GM19468 (cell line): ENCODE data around the gene PRR33.

Experiments
- ATAC-seq: cut with Tn5 transposase; IDR thresholded peaks from one replicate; pipeline ENCODE4 v1.9.1; 2021; ENCODE audit warnings: mild to moderate bottlenecking, moderate library complexity, moderate number of reproducible peaks; ENCODE audit not compliant: unreplicated experiment; ENCODE audit errors: extremely low read depth

PRR33 gene

DNA sequence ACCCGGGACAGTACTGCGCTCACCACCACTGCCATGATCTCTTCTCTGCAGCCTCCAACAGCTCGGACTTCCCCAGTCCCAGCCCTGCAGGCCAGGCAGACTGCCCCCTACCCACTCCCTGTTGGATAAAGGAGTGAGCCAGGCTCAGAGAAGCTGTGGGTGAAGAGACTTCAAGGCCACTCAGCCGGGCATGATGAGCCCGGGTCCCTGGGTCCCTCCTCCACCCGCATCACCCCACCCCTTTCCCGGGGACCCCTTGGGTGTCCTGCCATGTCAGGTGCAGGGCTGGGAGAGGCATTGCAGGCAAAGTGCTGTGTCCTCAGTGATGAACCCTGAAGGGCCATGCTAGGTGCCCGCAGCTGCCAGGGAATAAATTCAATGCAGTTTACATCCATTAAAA lies 24.3 kb downstream of the PRR33 start:
- ATAC-seq, result no peak

DNA sequence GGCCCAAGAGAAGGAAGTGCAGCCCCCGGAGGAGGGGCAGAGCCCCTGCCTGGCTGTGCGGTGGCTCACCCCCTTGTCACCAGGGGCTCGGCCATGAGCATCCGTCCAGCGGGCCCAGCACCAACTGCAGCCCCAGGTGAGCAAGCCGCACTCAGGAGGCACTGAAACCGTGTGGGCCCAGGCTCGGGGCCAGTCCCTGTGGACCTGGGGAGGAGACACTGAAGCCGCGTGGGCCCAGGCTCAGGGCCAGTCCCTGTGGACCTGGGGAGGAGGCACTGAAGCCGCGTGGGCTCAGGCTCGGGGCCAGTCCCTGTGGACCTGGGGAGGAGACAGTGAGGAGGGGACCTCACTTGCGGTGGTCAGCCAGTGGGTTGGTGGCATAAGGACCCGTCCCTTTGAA lies 24.9 kb downstream of the PRR33 start:
- ATAC-seq, result no peak

DNA sequence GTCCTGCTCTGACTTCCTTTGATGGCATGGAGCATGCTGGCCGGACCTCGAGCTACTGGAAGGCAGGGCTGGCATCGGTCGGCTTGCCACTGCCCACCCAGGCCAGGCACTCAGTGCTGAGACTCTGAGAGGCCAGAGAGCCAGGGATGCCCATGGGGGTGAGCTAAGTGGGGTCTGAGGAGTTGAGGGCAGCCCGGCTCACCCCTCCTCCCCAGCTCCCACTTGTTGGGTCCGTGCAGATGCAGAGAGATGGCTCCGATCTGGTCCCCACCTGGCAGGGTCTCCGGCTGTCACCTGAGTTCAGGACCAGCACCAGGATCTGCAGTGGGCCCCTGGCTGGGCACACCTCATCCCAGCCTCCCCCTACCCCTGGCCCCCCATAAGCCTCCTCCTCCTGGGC lies 25.5 kb downstream of the PRR33 start:
- ATAC-seq, result no peak

DNA sequence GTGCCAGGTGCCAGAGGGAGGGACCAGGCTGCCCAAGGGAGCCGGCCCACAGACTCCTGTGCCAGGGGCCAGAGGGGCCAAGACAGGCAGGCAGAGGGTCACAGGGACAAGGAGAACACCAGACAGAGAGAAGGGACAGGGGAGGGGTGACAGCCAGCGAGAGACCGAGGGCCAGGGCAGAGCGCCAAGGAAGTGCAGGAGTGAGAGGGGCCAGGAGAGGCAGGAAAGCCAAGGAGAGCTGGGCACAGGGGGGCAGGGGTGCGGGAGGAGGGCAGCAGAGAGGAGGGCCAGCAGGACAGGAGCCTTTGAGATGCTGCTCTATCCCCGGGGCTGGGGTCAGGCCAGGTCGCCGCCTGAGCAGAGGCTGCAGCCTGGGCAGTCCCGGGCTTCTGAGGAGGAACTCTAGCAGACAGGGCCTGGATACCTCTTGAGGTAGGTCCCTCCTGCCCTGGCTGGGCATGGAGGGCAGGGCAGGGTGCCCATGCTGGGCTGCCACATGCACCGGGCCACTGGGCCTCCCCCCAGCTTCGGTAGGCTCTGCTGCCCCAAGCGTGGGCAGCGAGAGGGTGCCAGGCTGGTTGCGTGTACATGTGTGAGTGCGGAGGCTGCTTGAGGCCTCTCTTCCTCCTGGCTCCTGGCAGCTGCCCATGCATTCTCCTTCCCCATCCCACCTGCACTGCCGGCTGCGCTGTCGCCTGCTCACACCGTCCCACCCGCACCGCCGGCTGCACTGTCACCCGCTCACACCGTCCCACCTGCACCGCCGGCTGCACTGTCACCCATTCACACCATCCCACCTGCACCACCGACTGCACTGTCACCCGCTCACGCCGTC lies 26.6 kb downstream of the PRR33 start:
- ATAC-seq, result no peak

- no peak for ATAC-seq
Measured at GRCh38 chr11:1864231-1864630, 27.5 kb downstream of the PRR33 start.

GRCh38 chr11:1863352-1864216 lies 28.1 kb downstream of the PRR33 start:
- ATAC-seq, result no peak

- ATAC-seq, result no peak
Measured at GRCh38 chr11:1862588-1863351, 28.9 kb downstream of the PRR33 start.

DNA sequence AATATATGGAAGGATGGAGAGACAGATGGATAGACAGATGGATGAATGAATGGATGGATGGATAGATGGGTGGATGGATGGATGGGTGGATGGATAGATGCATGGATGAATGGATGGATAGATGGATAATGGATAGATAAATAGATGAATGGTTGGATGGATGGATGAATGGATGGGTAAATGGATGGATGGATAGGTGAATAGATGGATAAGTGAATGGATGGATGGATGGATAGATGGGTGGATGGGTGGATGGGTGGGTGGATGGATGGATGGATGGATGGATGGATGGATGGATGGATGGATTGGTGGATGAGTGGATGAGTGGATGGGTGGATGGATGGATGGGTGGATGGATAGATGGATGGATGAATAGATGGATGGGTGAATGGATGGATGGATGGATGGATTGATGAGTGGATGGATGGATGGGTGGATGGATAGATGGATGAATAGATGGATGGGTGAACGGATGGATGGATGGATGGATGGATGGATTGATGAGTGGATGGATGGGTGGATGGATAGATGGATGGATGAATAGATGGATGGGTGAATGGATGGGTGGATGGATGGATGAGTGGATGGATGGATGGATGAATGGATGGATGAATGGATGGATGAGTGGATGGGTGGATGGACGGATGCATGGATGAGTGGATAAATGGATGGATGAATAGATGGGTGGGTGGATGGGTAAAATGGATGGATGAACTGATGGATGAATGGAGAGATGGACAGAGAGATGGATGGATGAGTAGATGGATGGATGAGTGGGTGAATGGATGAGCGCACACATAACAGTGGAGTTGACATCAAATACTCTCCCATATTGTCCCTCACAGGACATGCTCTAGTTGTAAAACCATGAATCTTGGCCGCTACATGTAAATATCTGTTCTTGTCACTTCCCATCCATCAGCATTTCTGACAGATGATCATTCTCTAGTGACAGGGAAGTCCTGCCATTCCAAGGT lies 30.0 kb downstream of the PRR33 start:
- ATAC-seq, result no peak

- ATAC-seq, result no peak
Measured at GRCh38 chr11:1860108-1860507, 31.6 kb downstream of the PRR33 start.

DNA sequence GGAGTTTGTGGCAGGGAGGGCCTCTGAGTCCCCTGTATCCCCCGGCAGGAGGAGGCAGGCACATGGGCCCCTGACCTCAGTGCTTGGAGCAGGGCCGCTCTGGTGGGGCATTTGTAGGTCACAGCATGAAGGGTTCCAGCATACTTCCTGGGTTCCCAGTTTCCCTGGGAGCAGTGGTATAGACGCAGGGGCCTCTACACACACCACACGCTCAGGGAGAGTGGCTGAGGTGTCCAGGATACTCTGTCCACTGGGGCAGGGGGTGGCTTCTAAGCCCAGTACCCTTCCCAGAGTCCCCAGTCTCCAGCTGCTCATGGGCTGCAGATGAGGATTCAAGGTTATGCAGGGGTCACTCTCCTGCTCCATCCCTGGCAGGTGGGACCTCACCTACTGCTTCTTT lies 32.7 kb downstream of the PRR33 start:
- no peak for ATAC-seq

- ATAC-seq, result no peak
Measured at GRCh38 chr11:1858576-1858975, 33.1 kb downstream of the PRR33 start.

DNA sequence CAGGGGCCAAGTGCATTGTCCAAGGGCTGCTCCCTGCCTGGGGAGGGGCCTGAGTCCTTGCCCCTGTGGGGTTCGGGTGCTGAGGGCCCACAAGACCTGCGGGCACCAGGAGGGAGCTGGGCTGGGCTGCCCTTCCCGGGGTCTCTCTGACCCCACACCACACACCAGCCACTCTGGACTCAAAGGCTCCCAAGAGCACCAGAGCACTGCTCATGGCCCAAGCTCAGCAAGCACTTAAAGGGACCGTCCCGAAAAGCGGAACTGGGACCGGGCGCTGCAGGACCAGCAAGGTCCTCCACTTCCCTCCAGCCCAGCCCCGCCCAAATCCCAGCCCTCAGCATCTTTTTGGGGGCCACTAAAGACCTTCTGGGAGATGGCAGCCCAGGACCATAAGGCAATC lies 33.5 kb downstream of the PRR33 start:
- ATAC-seq, result no peak

- no peak for ATAC-seq
Measured at GRCh38 chr11:1857064-1857463, 34.6 kb downstream of the PRR33 start.

- ATAC-seq, result no peak
Measured at GRCh38 chr11:1856306-1857005, 35.2 kb downstream of the PRR33 start.

- ATAC-seq, result no peak
Measured at GRCh38 chr11:1855886-1856265, 35.8 kb downstream of the PRR33 start.

GRCh38 chr11:1854949-1855885 lies 36.5 kb downstream of the PRR33 start:
- peak; percentile 21 for ATAC-seq

GRCh38 chr11:1854132-1854948 lies 37.4 kb downstream of the PRR33 start:
- no peak for ATAC-seq
